Activated CD8-positive, alpha-beta memory T cell treated with anti-CD3 and anti-CD28 coated beads for 24 hours (primary cell): ENCODE data around the gene ZNF319.
A peak's percentile ranks its signal among the peaks of the same experiment; 100 is the strongest.
"Not testable (repeated sequence)": the region's sequence is repeated elsewhere in the genome, so short reads cannot be mapped to it uniquely, and the experiment has no call there.

Experiments
- DNase-seq: peaks from one replicate; pipeline ENCODE4 v3.0.0-alpha.2; 2020

ZNF319 gene

DNA sequence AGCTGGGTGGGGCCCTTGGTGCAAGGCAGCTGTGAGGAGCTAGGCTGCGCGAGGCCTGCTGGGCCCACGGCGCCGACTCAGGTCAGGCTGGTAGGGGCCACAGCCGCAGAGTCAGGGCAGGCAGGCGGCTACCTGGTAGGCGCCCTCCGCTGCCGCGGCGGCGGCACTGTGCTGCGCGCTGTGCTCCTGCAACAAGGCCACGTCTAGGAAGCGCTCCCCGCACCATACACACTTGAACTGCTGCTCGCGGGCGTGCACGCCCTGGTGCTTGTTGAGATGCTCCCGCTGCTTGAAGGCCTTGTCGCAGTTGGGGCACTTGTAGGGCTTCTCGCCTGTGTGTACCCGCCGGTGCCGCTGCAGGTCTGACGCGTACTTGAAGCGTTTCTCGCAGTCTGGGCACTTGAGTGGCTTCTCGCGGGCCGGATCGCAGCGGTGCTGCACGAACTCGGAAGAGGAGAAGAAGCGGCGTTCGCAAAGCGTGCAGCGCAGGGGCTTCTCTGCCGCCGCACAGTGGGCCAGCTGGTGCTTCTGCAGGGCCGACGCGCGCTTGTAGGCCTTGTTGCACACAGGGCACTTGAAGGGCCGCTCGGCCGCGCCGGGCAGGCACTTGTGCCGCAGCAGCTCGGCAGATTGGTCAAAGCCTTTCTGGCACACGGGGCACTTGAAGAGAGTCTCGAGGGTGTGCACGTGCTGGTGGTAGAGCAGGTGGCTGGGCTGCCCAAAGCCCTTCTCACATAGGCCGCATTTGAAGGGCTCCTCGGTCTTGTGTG, 3.9 kb downstream of the ZNF319 start:
- no peak for DNase-seq

DNA sequence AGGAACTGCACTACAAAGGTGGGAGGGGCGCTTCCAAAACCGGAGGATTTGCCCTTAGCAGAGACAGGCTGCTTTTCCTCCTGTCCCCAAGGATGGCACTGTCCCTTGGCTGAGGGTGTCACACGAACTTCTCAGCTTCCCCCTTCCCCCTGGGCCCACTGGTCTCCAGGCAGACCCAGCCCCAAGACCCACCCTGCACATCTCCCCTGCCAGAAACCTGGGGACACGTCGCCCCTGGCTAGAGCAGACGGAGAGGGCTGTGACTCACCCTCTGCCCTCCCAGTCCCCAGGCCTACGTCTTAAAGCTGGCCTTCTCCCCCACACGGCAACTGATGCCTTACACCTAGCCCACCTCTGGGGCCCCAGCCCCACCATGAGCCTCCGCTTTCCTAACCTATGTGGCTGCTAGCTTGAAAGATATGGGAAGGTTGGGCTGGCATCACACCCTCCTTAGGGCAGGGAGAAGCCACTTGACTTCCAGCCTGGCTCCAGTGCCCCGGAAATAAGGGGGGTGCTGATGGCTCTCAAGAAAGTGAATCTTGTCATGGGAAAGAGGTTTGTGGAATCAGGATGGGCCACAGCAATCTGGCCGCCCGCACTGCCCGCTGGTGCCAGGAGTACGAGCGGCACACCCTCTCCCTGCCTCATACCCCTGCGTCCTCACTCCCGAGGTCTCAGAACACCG, 4.6 kb downstream of the ZNF319 start:
- no peak for DNase-seq

DNA sequence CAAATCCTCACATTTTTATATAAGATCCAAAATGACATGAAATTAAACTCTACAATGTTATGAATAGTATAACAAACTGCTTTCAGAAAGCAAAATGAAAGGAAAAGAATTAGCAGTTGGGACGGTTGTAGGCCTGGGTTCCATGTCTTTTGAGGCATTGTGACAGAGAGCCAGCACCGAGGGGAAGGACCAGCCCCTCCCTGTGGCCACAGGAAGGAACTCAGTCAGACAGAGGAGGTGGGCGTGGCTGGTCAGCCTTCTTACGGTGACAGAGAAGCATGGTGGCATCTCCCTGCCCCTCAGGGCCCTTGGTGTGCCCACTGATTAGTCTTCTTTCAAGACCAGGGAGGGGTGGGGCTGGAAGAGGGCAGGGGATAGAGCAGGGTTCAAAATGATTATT, 5.7 kb downstream of the ZNF319 start:
- DNase-seq, result no peak

DNA sequence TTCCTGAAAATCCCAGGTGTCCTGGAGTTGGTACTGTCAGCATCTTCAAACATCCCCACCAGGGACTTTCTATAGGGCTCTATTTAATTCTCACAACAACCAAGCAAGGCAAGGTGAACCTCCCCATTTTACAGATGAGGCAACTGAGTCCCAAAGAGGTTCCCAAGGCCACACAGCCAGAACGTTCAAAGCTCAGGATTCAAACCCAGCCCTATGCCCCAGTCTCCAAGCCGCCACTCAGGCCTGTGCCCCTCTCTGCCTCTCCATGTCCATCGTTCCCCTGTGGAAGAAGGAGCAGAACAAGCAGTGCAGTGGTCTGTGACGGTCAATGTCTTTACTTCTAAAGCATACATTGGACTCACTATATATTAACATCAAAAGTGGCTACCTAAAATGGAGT, 6.1 kb downstream of the ZNF319 start:
- DNase-seq, result no peak

DNA sequence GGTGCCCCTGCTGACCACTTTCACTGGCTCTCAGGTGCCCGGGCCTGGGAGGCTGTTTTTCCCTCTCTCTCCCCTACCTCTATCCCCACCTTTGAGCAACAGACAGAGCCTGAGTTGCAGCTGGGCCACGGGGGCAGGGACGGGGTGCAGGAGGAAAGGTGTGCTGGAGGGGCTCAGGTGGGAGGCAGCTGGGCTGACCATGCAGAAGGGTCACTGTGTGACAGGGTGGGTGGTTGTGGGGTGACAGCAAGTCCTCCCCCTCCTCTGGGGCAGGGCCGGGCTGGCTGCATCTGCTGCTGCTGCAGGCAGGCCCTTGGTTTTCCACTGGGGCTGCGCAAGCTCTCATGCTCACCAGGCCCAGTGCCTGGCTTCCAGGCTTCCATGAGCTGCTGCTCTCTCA, 6.6 kb downstream of the ZNF319 start:
- DNase-seq, result no peak

DNA sequence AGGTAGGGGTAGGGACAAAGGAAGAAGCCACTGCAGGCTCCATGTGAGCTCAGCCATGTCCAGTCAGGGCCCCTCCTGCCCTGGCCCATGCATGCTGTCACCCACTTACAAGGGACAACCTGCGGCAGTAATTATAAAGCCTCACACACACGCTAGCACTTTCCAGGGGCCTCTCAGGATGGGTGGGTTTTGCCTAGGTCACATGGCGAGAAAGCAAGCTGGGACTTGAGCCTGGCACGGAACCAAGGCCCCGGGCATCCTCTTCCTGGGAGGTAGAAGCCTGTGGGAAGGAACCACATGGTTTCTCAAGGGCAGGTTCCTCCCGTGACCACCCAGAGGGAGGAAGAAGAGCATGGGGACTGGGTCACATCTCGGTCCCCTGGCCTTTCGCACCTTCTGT, 7.0 kb downstream of the ZNF319 start:
- no peak for DNase-seq

DNA sequence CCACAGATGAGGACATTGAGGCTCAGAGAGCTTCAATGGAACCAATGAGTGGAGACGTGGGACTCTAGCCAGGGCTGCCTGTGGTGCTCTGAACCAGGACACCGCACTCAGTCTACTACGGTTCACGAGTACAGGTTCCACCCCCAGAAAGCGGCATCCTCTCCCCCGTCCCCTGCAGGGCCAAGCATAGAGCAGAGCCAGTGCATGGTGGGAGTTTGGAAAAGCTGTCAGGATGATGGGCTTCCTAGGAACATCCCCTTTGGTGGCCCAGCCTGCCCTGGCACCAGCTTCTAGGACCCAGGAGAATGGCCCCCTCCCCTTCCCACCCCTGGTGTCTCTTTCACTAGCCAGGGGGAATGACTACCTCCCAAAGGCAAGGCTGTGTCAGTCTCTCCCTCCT, 8.4 kb downstream of the ZNF319 start:
- DNase-seq, result no peak

DNA sequence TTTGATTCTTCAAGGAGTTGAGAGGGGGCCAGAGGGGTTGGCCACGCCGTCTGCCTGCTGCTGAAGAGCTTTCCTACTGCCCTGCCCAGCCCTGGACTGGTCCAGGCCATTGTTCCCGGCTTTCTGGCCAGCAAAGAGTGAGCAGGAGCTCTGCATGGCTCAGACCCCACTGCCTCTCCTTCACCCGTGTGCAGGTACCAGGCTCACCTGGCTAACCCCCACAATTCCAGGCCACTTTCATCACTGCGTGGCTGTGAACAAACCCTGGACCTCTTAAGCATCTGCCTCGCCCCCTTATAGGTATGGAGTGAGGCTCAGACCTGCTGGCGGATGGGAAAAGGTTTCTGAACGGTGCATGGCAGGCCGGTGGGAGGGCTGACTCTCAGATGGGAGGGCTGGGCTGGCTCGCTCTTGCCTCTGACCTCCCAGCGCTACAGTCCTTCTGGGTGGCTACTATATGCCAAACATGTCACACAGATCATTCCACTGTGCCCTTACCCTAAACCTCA, 8.9 kb downstream of the ZNF319 start:
- DNase-seq, result no peak

DNA sequence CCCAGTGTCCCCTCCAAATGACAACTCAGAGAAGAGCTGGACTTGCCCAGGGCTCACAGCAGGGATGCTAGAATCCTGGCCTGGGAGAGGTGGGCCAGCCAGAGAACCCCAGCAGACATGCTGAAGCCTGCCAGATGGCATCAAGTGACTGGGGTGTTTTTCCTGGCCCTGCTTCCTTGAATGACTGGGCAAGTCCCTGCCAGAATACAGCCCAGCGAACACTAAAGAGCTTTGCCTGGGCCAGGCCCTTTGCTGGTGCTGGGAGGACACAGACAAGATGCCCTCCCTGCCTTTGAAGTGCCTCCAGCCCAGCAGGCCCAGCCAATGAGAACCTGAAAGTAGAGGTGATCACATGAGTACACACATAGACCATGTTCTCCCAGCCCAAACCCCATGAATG, 11.5 kb downstream of the ZNF319 start:
- no peak for DNase-seq

DNA sequence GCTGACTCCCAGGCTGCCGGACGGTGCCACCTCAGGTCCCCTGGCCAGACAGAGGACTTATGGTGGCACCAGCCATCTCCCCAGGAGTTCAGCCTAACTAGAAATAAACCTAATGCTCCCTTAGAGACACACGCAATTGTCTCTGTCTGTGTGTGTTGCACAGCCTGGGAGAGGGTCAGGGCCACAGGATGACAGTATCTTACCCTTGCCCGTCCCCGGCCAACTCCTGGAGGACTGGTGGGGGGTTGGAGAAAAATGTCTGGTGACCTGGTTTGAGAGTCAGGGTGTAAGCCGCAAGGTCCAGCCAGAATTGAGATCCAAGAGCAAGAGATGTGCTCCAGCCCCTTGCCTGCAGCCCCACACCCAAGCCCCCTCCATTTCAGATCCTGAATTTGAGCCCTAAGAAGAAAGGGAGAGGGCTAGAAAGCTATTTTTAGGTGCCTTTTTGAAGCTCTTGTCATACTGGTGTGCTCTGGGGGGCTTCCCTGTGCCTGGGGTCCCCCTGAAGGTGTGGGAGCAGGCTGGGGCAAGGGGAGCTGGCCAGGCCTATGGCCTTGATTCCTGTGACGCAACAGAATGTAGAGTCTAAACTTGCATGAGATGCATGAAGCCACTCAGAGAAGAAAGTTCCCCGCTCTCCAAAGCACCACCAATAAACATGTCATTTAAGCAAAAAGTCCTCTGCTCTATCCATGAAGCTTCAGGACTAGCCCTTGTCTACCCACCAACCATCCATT, 12.9 kb downstream of the ZNF319 start:
- no peak for DNase-seq

DNA sequence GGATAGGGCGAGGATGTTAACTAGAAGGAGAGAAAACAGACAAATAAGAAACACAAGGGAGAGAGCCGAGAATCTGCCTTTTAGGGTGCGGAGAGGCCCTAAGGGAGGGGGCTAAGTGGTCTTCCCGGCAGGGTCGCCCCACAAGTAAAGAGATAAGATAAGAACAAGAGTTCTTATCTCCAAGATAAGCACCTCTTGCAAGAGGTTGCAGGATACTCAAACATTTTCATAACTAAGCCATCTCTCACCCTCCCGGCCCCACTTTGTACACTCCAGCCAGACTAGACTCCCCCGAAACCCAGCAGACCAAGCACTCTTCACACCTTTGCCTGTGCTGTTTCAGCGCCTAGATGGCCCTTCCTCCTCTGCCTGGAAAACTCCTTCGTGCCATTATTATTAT, 14.3 kb downstream of the ZNF319 start:
- DNase-seq, result no peak

DNA sequence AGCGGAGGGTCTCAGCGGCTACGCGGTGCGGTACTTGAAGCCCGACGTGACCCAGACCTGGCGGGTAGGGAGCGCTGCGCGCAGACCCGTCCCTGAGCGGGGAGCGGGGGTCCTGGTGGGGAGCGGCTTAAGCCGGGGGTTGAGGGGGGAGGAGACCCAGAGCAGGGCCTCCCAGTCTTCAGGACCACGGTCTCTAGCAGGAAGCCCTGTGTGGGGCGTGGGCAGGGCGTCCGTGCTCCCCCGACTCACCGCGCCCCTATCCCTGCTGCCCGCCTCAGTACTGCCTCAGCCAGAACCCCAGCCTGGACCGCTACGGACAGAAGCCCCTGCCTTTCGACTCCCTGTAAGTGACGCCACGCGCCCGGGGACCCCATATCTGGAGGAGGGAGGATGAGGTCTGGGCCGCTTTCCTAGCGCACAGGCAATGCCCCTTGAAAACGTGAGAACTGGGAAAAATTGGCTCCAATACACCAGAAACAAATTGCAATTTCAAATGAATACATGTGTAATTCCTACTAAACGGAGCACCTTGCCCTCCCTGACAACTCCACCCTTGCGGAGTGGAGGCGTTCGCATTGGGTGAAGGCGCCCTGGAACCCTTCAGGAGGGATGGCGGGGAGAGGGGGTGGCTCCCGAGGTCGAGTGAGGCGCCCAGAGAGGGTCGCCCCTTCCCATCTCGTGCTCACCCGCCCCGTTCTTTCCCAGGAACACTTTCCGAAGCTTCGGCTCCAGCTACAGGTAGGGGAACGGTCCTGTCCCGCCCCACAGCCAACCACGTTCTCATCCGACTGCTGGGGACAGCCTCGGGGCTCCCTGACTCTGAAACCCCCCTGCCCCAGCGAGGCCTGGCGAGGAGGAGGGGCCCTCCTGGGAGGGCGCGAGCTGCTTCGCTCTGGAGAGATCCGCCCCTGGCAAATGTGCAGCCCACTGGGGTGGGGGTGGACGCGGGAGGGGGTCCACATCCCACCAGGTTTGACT, 15.0 kb downstream of the ZNF319 start:
- no peak for DNase-seq

DNA sequence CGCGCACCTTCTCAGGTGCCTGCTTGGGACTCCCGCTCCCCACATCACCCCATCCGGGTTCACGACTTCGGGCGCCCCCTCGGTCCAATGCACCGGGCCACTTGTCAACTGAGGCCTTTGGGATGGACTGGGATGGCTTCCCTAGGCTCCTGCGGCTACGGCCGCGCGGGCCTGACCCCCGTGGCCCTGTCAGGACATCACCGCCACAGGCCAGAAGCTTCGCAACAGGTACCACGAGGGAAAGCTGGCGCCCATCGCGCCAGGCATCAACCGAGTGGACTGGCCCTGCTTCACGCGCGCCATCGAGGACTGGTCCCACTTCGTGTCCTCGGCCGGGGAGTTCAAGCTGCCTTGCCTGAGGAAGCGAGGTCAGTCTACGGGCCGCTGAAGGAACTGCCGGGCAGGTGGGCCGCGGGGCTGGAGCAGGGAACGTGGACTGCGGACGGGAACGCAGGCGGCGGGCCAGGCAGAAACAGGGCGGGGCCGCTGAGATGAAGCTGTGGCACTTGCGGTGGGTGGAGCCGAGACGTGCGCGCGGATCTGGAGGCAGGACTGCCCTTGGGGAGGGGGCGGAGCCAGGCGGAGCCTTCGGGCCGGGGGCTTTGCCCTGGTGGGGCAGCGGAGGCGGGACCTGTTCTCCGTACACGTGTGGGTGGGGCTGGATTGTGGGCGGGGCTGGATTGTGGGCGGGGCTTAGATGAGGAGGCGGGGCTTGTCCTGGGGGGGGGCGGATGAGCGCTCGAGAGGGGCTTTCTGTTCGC, 15.8 kb downstream of the ZNF319 start:
- DNase-seq, result peak; percentile 94

DNA sequence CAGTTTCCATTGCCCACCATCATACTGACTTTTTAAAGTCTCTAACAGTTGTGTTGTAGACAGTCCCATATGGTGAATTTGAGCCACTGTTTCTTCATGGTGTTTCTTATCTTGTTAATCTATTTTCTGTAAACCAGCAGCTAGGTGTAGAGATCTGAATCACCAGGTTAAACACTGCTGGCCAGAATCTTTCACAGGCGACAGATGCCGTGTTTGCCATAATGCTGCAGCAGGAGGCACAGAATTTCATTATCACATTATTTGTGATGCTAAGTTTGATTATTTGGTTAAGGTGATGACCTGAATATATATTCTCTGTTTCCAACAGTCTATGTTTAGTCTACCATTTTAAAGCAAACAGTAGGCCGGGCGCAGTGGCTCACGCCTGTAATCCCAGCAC, 18.1 kb downstream of the ZNF319 start:
- no peak for DNase-seq

DNA sequence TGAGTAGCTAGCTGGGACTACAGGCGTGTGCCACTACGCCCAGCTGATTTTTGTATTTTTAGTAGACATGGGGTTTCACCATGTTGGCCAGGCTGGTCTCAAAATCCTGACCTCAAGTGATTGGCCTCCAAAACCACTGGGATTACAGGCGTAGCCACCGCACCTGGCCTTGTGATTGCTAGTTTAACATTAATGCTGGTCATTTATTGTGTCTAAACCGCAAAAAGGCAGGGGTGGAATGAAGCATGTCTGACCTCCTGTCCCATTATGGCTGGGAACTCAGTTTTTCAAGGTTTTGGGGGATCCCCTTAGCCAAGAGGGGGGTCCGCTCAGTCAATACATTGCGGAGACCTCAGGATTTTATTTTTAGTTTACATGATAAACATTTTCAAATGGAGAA, 18.8 kb downstream of the ZNF319 start:
- DNase-seq, result no peak

DNA sequence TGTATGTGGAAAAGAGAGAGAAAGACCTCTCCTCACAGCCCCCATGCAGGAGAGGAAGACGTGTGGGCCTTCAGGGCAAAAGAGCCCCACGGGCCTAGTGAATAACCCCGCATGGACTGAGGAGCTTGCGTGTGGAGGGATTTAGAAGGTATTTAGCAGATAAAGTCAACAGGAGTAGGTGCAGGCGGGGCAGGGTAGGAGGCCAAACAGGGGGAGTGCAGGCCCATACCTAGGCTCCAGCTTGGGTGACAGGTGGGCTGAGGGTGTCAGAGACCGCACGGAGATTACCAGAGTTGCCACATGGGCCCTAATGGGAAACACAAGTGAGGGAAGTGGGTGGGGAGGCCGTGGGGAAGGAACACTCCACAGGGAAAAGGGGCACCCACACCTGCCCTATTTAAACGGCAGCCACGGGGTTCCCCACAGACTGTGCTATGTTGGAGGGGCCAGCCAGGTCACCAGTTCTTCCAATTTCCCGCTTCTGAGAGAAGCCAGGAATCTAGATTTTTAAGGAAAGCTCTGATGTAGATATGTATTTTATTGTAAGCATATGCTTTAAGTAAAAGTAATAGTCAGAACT, 21.4 kb downstream of the ZNF319 start:
- DNase-seq, result no peak

DNA sequence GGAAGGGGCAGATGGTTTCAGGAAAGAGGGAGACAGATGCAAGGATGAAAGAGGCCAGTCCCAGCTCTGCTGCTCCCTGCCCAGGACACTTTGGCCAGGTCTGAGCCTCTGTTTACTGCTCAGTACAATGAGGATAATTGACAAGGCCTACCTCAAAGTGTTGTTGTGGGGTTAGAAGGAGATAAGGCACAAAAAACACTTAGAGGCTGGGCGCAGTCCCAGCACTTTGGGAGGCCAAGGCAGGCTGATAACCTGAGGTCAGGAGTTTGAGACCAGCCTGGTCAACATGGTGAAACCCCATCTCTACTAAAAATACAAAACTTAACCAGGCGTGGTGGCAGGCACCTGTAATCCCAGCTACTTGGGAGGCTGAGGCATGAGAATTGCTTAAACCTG, 22.4 kb downstream of the ZNF319 start:
- not testable (repeated sequence) for DNase-seq

DNA sequence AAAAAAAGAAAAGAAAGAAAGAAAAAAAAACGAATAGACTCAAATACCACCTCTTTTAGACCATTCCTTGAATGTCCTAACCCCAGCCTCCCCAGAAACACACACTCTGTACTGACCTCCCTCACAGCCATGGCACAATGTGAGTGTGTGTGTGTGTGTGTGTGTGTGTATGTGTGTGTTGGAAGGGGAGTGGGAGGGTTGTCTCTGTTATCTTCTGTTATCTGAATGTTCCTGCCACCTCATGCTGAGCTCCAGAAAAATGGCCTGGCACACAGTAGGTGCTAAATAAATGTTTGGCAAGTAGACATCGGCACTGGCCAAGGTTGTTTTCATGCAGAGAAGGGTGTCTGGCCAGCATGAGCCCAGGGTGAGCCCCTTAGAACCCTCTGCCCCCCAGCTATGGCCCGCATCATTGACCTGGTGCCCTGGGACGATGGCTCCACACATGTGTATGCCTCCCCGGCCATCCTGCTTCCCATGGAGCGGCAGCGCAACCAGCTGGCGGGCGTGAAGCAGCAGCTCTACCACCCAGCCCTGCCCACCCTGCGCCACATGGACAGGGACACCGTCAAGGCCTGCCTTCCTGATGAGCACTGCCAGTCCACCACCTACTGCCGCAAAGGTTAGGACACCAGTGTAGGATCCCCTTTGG, 22.9 kb downstream of the ZNF319 start:
- no peak for DNase-seq

DNA sequence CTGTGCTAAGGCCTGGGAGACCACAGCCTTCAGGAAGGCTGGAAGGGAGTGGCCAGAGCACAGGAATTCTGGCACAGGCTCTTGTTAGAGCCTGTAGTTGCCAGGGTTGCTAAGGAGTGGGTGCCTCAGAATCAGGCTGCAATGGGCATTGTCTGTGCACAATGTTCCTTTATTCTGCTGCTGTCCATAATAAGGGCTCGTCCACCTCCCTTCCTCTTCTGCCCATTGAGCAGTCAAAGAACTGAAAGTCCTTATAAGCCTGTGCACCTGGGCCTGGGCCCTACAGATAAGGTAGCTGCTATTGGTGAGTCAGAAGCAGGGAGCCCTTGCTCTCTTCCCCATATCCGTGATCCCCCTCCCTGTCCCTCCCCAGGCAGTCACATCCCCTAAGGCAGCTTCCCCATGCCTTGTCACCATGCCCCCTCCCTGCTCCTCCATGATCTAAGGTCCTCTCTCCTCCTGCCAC, 24.1 kb downstream of the ZNF319 start:
- DNase-seq, result no peak

DNA sequence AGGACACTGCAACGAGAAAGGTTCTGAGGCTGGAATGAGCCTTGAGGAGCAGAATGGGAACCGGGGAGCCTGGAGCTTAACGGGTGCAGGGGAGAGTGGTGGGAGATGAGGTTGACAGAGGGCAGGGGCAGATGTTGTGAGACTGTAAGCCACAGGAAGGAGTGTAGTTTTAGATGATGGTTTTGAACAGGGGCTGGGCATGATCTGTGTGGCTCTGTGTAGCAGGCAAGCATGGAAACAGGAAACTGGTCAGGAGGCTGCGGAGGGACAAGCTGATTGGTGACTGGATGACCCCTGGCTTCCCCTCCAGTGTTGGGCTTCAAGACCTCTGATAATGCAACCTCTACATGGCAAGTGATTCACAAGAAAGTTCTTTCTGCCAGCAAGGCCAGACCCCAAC, 28.2 kb downstream of the ZNF319 start:
- DNase-seq, result no peak

DNA sequence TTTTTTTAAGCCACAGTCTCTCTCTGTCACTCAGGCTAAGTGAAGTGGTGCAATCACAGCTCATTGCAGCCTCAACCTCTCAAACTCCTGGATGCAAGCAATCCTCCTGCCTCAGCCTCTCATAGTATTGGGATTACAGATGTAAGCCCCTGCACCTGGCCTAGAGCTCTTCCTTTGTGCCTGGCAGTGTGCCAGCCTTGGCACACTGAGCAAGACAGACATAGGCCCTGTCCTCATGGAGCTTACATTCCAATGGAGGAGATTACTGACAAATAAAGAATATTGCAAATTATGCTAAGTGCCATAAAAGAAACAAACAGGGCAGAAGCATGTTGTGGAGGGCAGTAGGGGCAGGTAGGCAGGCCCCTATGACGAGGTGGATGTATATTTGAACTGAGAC, 28.6 kb downstream of the ZNF319 start:
- no peak for DNase-seq
